IPS DF 6.9 (cell line): Measurements from ENCODE around the gene MRE11.

ENCODE experiments used
- DNase-seq: peaks from one replicate; pipeline ENCODE4 v3.0.0-alpha.2; 2013; ENCODE audit warnings: low read depth, low spot score
- H3K27ac ChIP-seq: one replicate; pipeline ENCODE4 v1.5.1; 2013; ENCODE audit warnings: low read length, control low read depth
- H3K27me3 ChIP-seq: 2 replicates; pipeline ENCODE4 v1.6.1; 2013; ENCODE audit warnings: mild to moderate bottlenecking, low read length; ENCODE audit not compliant: control insufficient read depth, insufficient read depth
- H3K36me3 ChIP-seq: 2 replicates; pipeline ENCODE4 v1.6.1; 2013; ENCODE audit warnings: low read length; ENCODE audit not compliant: control insufficient read depth, insufficient read depth
- H3K4me1 ChIP-seq: 2 replicates; pipeline ENCODE4 v1.6.1; 2013; ENCODE audit warnings: low read length; ENCODE audit not compliant: control insufficient read depth, insufficient read depth
- H3K4me3 ChIP-seq: 2 replicates; pipeline ENCODE4 v1.5.1; 2013; ENCODE audit warnings: mild to moderate bottlenecking, low read length
- H3K9me3 ChIP-seq: 2 replicates; pipeline ENCODE4 v1.6.1; 2013; ENCODE audit warnings: low read length, inconsistent platforms; ENCODE audit not compliant: control insufficient read depth, insufficient read depth
- WGBS: extraction: QIAGEN DNeasy Blood & Tissue Kit; methylation state at CpG from one replicate; pipeline ENCODE4 v1.1.7; 2013; ENCODE audit warnings: mixed read lengths, missing lambda C conversion rate; ENCODE audit not compliant: insufficient read length, insufficient coverage; 5-methylcytosine and 5-hydroxymethylcytosine counted together

The MRE11 gene

DNA sequence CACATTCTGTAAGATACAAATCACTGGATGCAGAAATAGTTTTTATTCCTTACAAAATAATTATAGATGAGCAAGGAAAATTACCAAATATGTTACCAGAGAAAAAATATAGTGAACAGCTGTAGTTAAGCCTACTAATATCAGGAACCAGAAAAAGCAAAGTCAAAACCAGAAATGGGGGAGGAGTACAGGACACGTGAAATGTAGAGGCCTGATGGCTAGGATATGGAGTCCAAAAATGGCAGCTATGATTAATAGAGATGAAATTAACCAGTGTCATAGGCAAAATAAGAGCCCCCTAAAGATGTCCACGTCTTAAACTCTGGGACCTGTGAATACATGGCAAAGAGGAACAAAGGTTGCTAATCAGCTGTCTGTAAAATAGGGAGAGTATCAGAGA, 34.1 kb downstream of the MRE11 start:
- Histone ChIP-seq H3K27me3 (no peaks in the 10 kb centered on the region), H3K36me3 (peaks cover 3% of the 10 kb centered on the region; the same call in 1 of the 2 replicates), H3K4me1 (no peaks in the 10 kb centered on the region), H3K27ac (no peak overlapping the region), H3K4me3 (no peak overlapping the region), H3K9me3 (no peaks in the 10 kb centered on the region)
- DNase-seq: no peak
- WGBS: no CpG with 5 or more reads among the region's 2 CpGs

DNA sequence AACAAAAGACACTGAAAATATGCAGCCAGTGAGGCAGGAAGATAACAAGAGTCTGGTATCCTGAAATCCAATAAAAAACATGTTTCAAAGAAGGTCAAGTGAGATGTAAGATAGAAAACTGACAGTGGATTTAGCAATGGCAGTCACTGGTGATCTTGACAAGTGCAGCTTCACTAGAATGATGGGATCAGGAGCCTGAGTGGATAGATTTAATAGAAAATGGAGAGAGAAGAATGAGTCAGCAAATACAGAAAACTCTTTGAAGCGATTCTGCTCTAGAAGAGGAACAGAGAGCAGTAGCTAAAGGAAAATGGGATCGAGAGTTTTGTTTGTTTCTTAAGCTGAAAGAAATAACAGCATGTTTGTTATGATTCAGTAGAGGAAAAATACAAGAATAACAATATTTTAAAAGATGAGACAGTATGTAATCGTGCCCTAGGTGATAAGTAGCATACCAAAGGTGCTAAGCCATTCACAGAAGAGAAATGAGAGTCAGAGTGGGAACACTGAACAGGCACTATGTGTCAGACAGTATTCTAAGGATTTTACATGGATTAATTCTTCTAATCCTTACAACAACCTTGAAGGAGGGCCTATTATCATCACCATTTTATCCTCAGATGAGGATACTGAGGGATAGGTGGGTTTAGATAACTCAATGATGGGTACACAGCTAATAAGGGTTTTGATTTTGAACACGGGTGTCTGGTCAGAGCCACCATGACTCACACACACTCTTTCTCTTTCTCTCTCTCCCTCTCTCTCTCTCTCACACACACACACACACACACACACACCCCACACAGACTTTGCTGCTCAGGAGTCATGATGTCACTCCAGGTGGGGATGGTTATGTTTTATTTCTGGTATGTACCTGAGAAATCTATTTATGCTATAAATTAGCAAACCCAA, 36.3 kb downstream of the MRE11 start:
- Histone ChIP-seq H3K27ac (no peak overlapping the region), H3K27me3 (no peaks in the 10 kb centered on the region), H3K36me3 (peaks cover 3% of the 10 kb centered on the region; the same call in 1 of the 2 replicates), H3K9me3 (no peaks in the 10 kb centered on the region), H3K4me1 (no peaks in the 10 kb centered on the region), H3K4me3 (no peak overlapping the region)
- no peak for DNase-seq
- no CpG with 5 or more reads among the region's 4 CpGs for WGBS

DNA sequence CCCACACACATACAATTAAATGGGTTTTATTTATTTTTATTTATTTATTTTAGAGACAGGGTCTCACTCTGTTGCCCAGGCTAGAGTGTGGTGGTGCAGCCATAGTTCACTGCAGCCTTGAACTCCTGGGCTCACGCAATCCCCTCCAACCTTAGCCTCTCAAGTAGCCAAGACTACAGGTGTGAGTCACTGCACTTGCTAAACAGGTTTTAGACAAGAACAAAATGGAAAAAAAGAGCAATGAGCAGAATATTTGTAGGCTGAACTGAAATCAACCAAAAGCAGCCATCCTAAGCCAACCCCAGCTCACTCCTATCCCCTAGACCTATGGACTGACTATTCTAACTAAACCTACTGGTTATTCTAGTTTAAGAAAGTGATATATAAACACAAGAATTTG, 37.8 kb downstream of the MRE11 start:
- Histone ChIP-seq H3K9me3 (no peaks in the 10 kb centered on the region), H3K4me3 (no peak overlapping the region), H3K36me3 (no peaks in the 10 kb centered on the region), H3K27me3 (no peaks in the 10 kb centered on the region), H3K4me1 (no peaks in the 10 kb centered on the region), H3K27ac (no peak overlapping the region)
- no CpG with 5 or more reads among the region's 1 CpG for WGBS
- DNase-seq: no peak

DNA sequence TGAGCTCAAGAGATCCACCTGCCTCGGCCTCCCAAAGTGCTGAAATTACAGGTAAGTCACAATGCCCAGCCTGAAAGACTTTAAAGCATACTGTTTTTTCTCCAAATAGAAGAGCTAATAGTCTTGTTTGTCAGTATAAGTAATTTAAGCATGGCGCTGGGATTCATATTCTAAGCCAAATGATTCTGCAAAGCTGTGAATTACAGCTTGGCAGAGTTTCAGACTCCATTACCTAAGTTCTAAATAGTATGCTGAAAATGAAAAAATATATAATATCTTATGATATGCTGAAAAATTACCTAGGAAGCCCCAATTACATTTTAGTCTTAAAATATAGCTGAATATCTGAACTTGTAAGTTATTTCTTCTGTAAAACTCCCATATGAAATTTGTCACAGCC, 39.3 kb downstream of the MRE11 start:
- no peak overlapping the region for H3K27ac ChIP-seq
- no peaks in the 10 kb centered on the region for H3K4me1 ChIP-seq
- no CpG with 5 or more reads among the region's 2 CpGs for WGBS
- H3K4me3 ChIP-seq: no peak overlapping the region
- DNase-seq: no peak
- H3K36me3 ChIP-seq: no peaks in the 10 kb centered on the region
- H3K27me3 ChIP-seq: no peaks in the 10 kb centered on the region
- H3K9me3 ChIP-seq: no peaks in the 10 kb centered on the region

DNA sequence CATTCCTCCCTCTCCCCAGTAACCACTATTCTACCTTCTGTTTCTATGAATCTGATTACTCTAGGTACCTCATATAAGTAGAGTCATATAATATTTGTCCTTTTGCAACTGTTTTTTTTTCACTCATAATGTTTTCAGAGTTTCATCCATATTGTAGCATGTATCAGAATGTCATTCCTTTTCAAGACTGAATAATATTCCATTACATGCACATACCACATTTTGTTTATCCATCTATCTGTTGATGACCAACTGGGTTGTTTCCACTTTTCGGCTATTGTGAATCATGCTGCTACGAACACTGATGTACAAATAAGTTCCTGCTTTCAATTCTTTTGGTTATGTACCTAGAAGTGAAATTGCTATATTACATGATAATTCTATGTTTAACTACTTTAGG, 40.7 kb downstream of the MRE11 start:
- no CpG with 5 or more reads among the region's 2 CpGs for WGBS
- Histone ChIP-seq H3K9me3 (no peaks in the 10 kb centered on the region), H3K27ac (no peak overlapping the region), H3K4me3 (no peak overlapping the region), H3K27me3 (no peaks in the 10 kb centered on the region), H3K36me3 (no peaks in the 10 kb centered on the region), H3K4me1 (no peaks in the 10 kb centered on the region)
- no peak for DNase-seq

DNA sequence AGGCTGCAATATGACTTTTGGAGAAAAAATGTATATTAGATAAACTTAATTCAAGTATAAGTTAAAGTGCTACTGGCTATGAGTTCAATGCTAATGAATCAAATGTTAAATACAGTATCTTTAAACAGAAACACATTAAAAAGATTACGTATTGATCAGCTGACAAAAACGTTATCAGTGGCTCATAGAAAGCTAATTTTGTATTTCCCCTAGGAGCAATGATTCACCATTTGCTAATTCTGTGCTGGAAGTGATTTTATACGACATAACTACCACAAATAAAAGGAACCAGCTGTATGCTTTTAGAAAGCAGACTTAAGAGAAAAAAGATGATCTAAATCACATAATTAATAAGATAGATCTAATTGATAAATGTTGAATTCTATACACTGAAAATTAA, 43.6 kb downstream of the MRE11 start:
- no peak overlapping the region for H3K4me3 ChIP-seq
- DNase-seq: no peak
- H3K36me3 ChIP-seq: peaks cover 1% of the 10 kb centered on the region; the same call in 1 of the 2 replicates

DNA sequence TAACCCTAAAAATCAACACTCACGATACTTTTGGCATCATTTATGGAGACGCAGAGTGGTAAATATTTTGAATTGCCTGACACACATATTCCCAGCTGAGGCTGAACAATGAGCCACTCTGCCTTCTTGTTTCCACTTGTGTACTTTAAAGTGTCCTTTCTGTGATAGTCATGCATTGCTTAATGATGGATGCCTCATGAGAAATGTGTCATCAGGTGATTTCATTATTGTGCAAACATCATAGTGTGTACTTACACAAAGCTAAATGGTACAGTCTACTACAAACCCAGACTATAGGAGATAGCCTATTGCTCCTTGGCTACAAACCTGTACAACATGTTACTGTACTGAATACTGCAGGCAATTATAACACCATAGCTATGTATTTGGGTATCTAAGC, 44.2 kb downstream of the MRE11 start:
- H3K9me3 ChIP-seq: no peaks in the 10 kb centered on the region

More for the DNA sequence above, 43.6 kb downstream of the MRE11 start:
- WGBS: no CpG with 5 or more reads among the region's 3 CpGs
- H3K4me1 ChIP-seq: no peaks in the 10 kb centered on the region
- H3K27ac ChIP-seq: no peak overlapping the region
- no peaks in the 10 kb centered on the region for H3K9me3 ChIP-seq
- H3K27me3 ChIP-seq: no peaks in the 10 kb centered on the region

DNA sequence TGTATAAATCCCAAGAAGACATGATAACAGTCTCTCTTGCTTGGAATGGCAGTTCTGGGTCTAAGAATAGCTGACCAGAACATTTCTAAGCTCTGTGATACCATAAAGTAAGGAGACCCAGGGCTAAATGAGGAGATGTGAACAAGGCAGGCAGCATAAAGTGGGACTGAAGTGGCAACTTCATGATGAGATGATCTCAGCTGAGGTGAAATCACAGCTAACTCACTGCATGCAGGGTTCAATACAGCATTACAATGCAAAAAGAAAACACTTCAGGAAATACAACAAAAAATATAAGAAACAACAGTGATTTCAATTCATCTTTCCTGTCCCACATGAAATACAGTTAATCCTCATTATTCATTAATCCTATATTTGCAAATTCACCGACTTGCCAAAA, 44.6 kb downstream of the MRE11 start:
- 100% methylated on average over 1 of the region's 1 CpG for WGBS
- peaks cover 3% of the 10 kb centered on the region; the same call in 1 of the 2 replicates for H3K36me3 ChIP-seq
- no peak overlapping the region for H3K27ac ChIP-seq
- H3K27me3 ChIP-seq: no peaks in the 10 kb centered on the region
- H3K4me1 ChIP-seq: no peaks in the 10 kb centered on the region
- H3K4me3 ChIP-seq: no peak overlapping the region
- no peaks in the 10 kb centered on the region for H3K9me3 ChIP-seq
- DNase-seq: no peak

More for the DNA sequence above, 44.2 kb downstream of the MRE11 start:
- Histone ChIP-seq H3K27ac (no peak overlapping the region), H3K4me1 (no peaks in the 10 kb centered on the region), H3K36me3 (peaks cover 3% of the 10 kb centered on the region; the same call in 1 of the 2 replicates), H3K4me3 (no peak overlapping the region), H3K27me3 (no peaks in the 10 kb centered on the region)
- no peak for DNase-seq
- 100% methylated on average over 1 of the region's 2 CpGs for WGBS

DNA sequence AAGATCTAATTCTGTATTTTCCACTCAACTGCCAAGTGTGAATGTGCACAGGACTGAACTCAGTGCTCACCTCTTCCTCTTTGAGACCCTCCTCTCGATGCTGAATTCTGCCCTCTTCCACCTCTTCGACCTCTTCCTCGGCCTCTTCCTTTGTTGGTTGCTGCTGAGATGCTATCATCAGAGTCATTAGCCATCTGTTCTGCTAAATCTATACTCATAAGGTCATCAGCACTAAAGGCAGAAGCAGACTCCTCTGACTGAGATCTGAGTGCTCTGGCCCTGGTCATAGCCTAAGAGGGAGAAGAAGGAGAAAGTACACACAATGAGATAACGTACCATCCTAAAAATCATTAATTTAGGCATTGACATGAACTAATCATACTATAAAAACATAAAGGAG, 46.5 kb downstream of the MRE11 start:
- Histone ChIP-seq H3K4me1 (no peaks in the 10 kb centered on the region), H3K27me3 (no peaks in the 10 kb centered on the region), H3K4me3 (no peak overlapping the region), H3K9me3 (no peaks in the 10 kb centered on the region), H3K36me3 (peaks cover 3% of the 10 kb centered on the region; the same call in 1 of the 2 replicates), H3K27ac (no peak overlapping the region)
- no peak for DNase-seq
- no CpG with 5 or more reads among the region's 4 CpGs for WGBS

DNA sequence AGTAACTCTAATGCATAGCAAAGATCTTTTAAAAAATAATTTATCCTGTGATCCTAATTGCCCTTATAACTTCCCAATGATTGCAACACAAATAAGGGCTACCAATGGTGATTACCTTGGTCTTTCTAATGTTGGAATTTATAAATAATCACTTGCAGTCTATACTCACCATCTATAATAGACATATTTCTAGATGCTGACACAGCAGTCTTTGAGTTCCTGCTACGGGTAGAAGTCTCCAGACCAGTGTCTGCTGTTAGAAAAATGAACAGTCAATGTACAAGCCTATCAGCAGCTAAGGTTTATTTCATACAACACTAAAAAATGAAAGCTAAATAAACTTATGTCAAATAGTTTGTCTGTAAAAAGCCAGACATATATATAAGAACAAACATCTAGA, 48.0 kb downstream of the MRE11 start:
- WGBS: no CpG with 5 or more reads among the region's 1 CpG
- no peak for DNase-seq
- Histone ChIP-seq H3K4me1 (no peaks in the 10 kb centered on the region), H3K27ac (no peak overlapping the region), H3K27me3 (no peaks in the 10 kb centered on the region), H3K9me3 (no peaks in the 10 kb centered on the region), H3K36me3 (peaks cover 3% of the 10 kb centered on the region; the same call in 1 of the 2 replicates), H3K4me3 (no peak overlapping the region)
